T-cell (primary cell): ENCODE results near the gene RNF111. TPM values are rescaled to one million over a fixed set of nuclear protein-coding genes. Genes with fewer than 3 reads are reported as not detected.
"Not testable (repeated sequence)": the region's sequence is repeated elsewhere in the genome, so short reads cannot be mapped to it uniquely, and the experiment has no call there.

Experiments
- ATAC-seq, 4 experiments: fragments of 200-7000 bp in 3 of 4; fragments of 150-1000 bp in 1 of 4; cut with Tn5 transposase; replicated peaks in 1 of 4; 1 replicate in 3 of 4; 2 replicates in 1 of 4; pipeline ENCODE4 v1.10.0; 2021; ENCODE audit warnings: moderate library complexity in 3 of 4, mild to moderate bottlenecking in 2 of 4, moderate number of reproducible peaks in 1 of 4
- CTCF ChIA-PET, 2 donors: fragments of 300-600 bp; sonication (Branson Sonifier 250); formaldehyde crosslinking; loops; one replicate each; lab custom pipeline; 2022; ENCODE audit warnings: antibody characterized with exemption in 2 of 2; lab: Charles Lee
- POLR2A ChIA-PET, 2 donors: fragments of 300-600 bp; sonication (Branson Sonifier 250); formaldehyde crosslinking; loops; one replicate each; lab custom pipeline; 2022; ENCODE audit warnings: antibody characterized with exemption in 2 of 2; lab: Charles Lee
- DNase-seq, 35 experiments: peaks; one replicate each; pipeline versions ENCODE4 v3.0.0 to v3.0.0-alpha.2; 2013 to 2023
- H3K27ac ChIP-seq: one replicate; pipeline ENCODE4 v1.5.1; 2013; ENCODE audit warnings: low read length
- H3K27me3 ChIP-seq, 2 experiments: replicated peaks in 1 of 2; 1 replicate in 1 of 2; 2 replicates in 1 of 2; pipeline versions ENCODE4 v1.6.1 to v1.7.0; 2013; ENCODE audit warnings: low read length in 1 of 2, mixed read lengths in 1 of 2; ENCODE audit not compliant: control insufficient read depth in 2 of 2, insufficient read depth in 2 of 2; ENCODE audit errors: extremely low read depth in 1 of 2
- H3K36me3 ChIP-seq, 2 donors: 1 replicate in 1 of 2; 2 replicates in 1 of 2; pipeline versions ENCODE4 v1.6.1 to v1.7.0; 2013; ENCODE audit warnings: low read length in 1 of 2; ENCODE audit not compliant: control insufficient read depth in 2 of 2, insufficient read depth in 1 of 2; ENCODE audit errors: extremely low read depth in 1 of 2
- H3K4me1 ChIP-seq, 2 experiments: 1 replicate in 1 of 2; 2 replicates in 1 of 2; pipeline versions ENCODE4 v1.6.1 to v1.7.0; 2013; ENCODE audit warnings: low read length in 2 of 2, mixed read lengths in 1 of 2; ENCODE audit not compliant: insufficient read depth in 2 of 2, control insufficient read depth in 1 of 2; ENCODE audit errors: extremely low read depth in 1 of 2
- H3K4me3 ChIP-seq, 2 donors: 1 replicate in 1 of 2; 2 replicates in 1 of 2; pipeline versions ENCODE4 v1.5.1 to v1.7.0; 2013; ENCODE audit warnings: mild to moderate bottlenecking in 2 of 2, low read length in 1 of 2, moderate library complexity in 1 of 2; ENCODE audit not compliant: control insufficient read depth in 1 of 2; ENCODE audit errors: extremely low read depth in 1 of 2
- H3K9me3 ChIP-seq: 2 replicates; pipeline ENCODE4 v1.7.0; 2013
- H3K27ac Mint-ChIP-seq, 2 donors: one replicate each; pipeline ENCODE4 v1.8.0; 2020 to 2021; ENCODE audit warnings: mild to moderate bottlenecking in 2 of 2, mixed read lengths in 2 of 2
- H3K27me3 Mint-ChIP-seq, 2 donors: one replicate each; pipeline ENCODE4 v1.8.0; 2021 to 2022; ENCODE audit warnings: mixed read lengths in 2 of 2
- H3K36me3 Mint-ChIP-seq: one replicate; pipeline ENCODE4 v1.8.0; 2021; ENCODE audit warnings: mixed read lengths
- H3K4me1 Mint-ChIP-seq, 3 donors: one replicate each; pipeline ENCODE4 v1.8.0; 2020 to 2022; ENCODE audit warnings: mixed read lengths in 3 of 3, mild to moderate bottlenecking in 1 of 3
- H3K4me3 Mint-ChIP-seq, 3 donors: one replicate each; pipeline ENCODE4 v1.8.0; 2020 to 2022; ENCODE audit warnings: mild to moderate bottlenecking in 3 of 3, mixed read lengths in 3 of 3, moderate library complexity in 3 of 3
- H3K9me3 Mint-ChIP-seq, 3 donors: one replicate each; pipeline ENCODE4 v1.8.0; 2020 to 2022; ENCODE audit warnings: mixed read lengths in 3 of 3
- WGBS: methylation state at CpG from one replicate; pipeline ENCODE4 v1.1.5; 2013; ENCODE audit warnings: missing lambda C conversion rate; ENCODE audit not compliant: insufficient coverage; 5-methylcytosine and 5-hydroxymethylcytosine counted together
- total RNA-seq, 35 experiments: library from RNA in 6 of 35; stranded (reverse) in 6 of 35; fragments of 120-200 nt in 1 of 35; gene quantifications; one replicate each; pipeline versions ENCODE4 v1.2.1 to v1.2.4 and lab custom pipeline; 2013 to 2026

RNF111 gene
- total RNA-seq, 5 donors from 2014 or later (not counting 1 experiment from before 2014, with no cell fraction given): 45.8 to 57.3 (median 54.3) TPM

DNA sequence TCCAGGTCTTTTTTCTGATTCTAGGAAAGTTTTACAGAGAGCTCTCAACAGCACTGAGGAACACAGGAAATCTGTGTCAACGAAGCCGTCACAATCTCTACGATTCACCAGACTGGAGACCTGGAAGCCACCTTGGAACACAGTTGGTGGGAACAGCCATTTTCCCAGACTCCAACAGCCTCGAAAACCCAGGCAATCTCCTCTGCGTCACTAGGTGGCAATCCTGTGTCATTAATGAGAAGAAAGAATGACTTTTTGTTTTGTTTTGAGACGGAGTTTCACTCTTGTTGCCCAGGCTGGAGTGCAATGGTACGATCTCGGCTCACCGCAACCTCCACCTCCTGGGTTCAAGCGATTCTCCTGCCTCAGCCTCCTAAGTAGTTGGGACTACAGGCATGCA is 157.1 kb downstream of the RNF111 start:
- H3K4me3 ChIP-seq, DNase-seq, H3K27me3 Mint-ChIP-seq, H3K27ac ChIP-seq, H3K27me3 ChIP-seq, H3K9me3 ChIP-seq, H3K9me3 Mint-ChIP-seq, CTCF ChIA-PET, H3K36me3 Mint-ChIP-seq, H3K4me3 Mint-ChIP-seq, H3K4me1 Mint-ChIP-seq, H3K4me1 ChIP-seq, H3K27ac Mint-ChIP-seq, H3K36me3 ChIP-seq, ATAC-seq: not testable (repeated sequence)
- POLR2A ChIA-PET: interaction anchor here in 1 of 2 donors (0.7 kb wide), 1 partner anchor 20 kb away, joined by 3 read pairs; no protein-coding TSS in a partner anchor
- WGBS: 100% methylated on average over 3 of the region's 10 CpGs

Other genes with a start within 250 kb of the RNF111 start
- gene ADAM10, start 238.0 kb upstream of the RNF111 start, total RNA-seq: 100 to 1,000 TPM in 4 of 5 donors, 10 to 100 TPM in 1; 99.5 to 146 (median 113) TPM
- 10 to 100 TPM; 11.7 to 17.9 (median 15.9) TPM for gene MINDY2, start 216.4 kb upstream of the RNF111 start, total RNA-seq
- gene SLTM, start 54.0 kb upstream of the RNF111 start, total RNA-seq: 100 to 1,000 TPM; 129 to 172 (median 140) TPM
- gene CCNB2, start 117.5 kb downstream of the RNF111 start, total RNA-seq: 1 to 10 TPM in 3 of 5 donors, under 1 TPM in 2; 0.46 to 1.5 (median 1.1) TPM
- not detected for gene LDHAL6B, start 219.2 kb downstream of the RNF111 start, total RNA-seq